Hepatic stellate cell (primary cell): ENCODE measurements around the gene FARS2.
"Not testable (repeated sequence)": the region's sequence is repeated elsewhere in the genome, so short reads cannot be mapped to it uniquely, and the experiment has no call there.

Experiments
- DNase-seq: peaks from one replicate; pipeline ENCODE4 v3.0.0; 2011; ENCODE audit warnings: low spot score

FARS2 gene

GRCh38 chr6:5697508-5697907 is 436.2 kb downstream of the FARS2 start:
- DNase-seq = no peak

GRCh38 chr6:5698318-5698717 is 437.0 kb downstream of the FARS2 start:
- no peak for DNase-seq

- DNase-seq = not testable (repeated sequence)
These were observed 437.8 kb downstream of the FARS2 start for GRCh38 chr6:5699064-5699463.

- DNase-seq = no peak
These were observed 439.9 kb downstream of the FARS2 start for GRCh38 chr6:5701174-5701573.

- no peak for DNase-seq
These were observed 443.4 kb downstream of the FARS2 start for GRCh38 chr6:5704708-5705107.

GRCh38 chr6:5705252-5705651 is 443.9 kb downstream of the FARS2 start:
- DNase-seq = no peak

GRCh38 chr6:5706124-5707033 is 445.1 kb downstream of the FARS2 start:
- DNase-seq = no peak

GRCh38 chr6:5707281-5708045 is 446.1 kb downstream of the FARS2 start:
- DNase-seq = no peak

GRCh38 chr6:5710516-5710915 is 449.2 kb downstream of the FARS2 start:
- DNase-seq = no peak

GRCh38 chr6:5710936-5711335 is 449.6 kb downstream of the FARS2 start:
- DNase-seq = no peak

GRCh38 chr6:5712349-5713215 is 451.3 kb downstream of the FARS2 start:
- no peak for DNase-seq

- DNase-seq = no peak
These were observed 452.2 kb downstream of the FARS2 start for GRCh38 chr6:5713519-5713918.

GRCh38 chr6:5718231-5718947 is 457.1 kb downstream of the FARS2 start:
- no peak for DNase-seq

- no peak for DNase-seq
These were observed 462.8 kb downstream of the FARS2 start for GRCh38 chr6:5723841-5724691.

- DNase-seq = no peak
These were observed 463.6 kb downstream of the FARS2 start for GRCh38 chr6:5724911-5725310.

GRCh38 chr6:5726976-5727718 is 465.8 kb downstream of the FARS2 start:
- no peak for DNase-seq

- no peak for DNase-seq
These were observed 467.2 kb downstream of the FARS2 start for GRCh38 chr6:5728351-5729079.

- DNase-seq = no peak
These were observed 467.7 kb downstream of the FARS2 start for GRCh38 chr6:5729080-5729434.

- no peak for DNase-seq
These were observed 468.7 kb downstream of the FARS2 start for GRCh38 chr6:5729813-5730517.
